Measurements from ENCODE around the gene MEGF11. TPM values are rescaled to one million over a fixed set of nuclear protein-coding genes. Genes with fewer than 3 reads are reported as not detected.

Gene MEGF11
- total RNA-seq, 1 experiment from 2014 or later, result not detected

GRCh38 chr15:65847989-65848388 is 405.6 kb downstream of the MEGF11 start:
- ChIA-PET CTCF (no interaction called here), POLR2A (ENCODE audit: unreplicated experiment) (no interaction called here)
- no peak overlapping the region for H3K4me3 ChIP-seq (ENCODE audit: low read length)
- ATAC-seq (no peak), DNase-seq (no peak)
- no peaks in the 10 kb centered on the region for H3K36me3 ChIP-seq (ENCODE audit: low read depth, low read length)
- H2AFZ ChIP-seq (ENCODE audit: low read length), result no peak overlapping the region
- no TSS peak for BruUV-seq (replicated peaks)
- no peaks in the 10 kb centered on the region for H3K9me2 ChIP-seq (replicated peaks; ENCODE audit: low read length)
- H3K27ac ChIP-seq (ENCODE audit: low read length), result no peak overlapping the region
- H3F3A ChIP-seq (ENCODE audit: low read length, unreplicated experiment), result no peaks in the 10 kb centered on the region
- no peaks in the 10 kb centered on the region for H3K9me3 ChIP-seq (ENCODE audit: low read length)
- intact Hi-C loops (cut with micrococcal nuclease), result no loop called here
- H4K20me1 ChIP-seq (ENCODE audit: low read length), result no peaks in the 10 kb centered on the region
- H3K79me2 ChIP-seq (ENCODE audit: low read length), result no peaks in the 10 kb centered on the region
- no peak overlapping the region for H3K4me2 ChIP-seq (ENCODE audit: low read length)
- no peaks in the 10 kb centered on the region for H3K4me1 ChIP-seq (ENCODE audit: insufficient read depth, low read length)
- no peaks in the 10 kb centered on the region for H3K27me3 ChIP-seq (ENCODE audit: low read length)
- no peak overlapping the region for H3K9ac ChIP-seq (ENCODE audit: low read length)
- TF ChIP-seq CTCF (conservative IDR thresholded peaks at IDR 0.05; ENCODE audit: low read depth, low read length) (no peak), EZH2phosphoT487 (IDR thresholded peaks at IDR 0.05; ENCODE audit: borderline replicate concordance, low read length) (no peak), EZH2 (IDR thresholded peaks at IDR 0.05; ENCODE audit: low read length, unreplicated experiment) (no peak)

GRCh38 chr15:65845826-65846519 is 407.6 kb downstream of the MEGF11 start:
- Histone ChIP-seq H3K9me2 (replicated peaks; ENCODE audit: low read length) (no peaks in the 10 kb centered on the region), H4K20me1 (ENCODE audit: low read length) (no peaks in the 10 kb centered on the region), H3K9me3 (ENCODE audit: low read length) (no peaks in the 10 kb centered on the region), H3K4me3 (ENCODE audit: low read length) (no peak overlapping the region), H2AFZ (ENCODE audit: low read length) (no peak overlapping the region), H3K36me3 (ENCODE audit: low read depth, low read length) (no peaks in the 10 kb centered on the region), H3K9ac (ENCODE audit: low read length) (no peak overlapping the region), H3F3A (ENCODE audit: low read length, unreplicated experiment) (no peaks in the 10 kb centered on the region), H3K27ac (ENCODE audit: low read length) (no peak overlapping the region), H3K4me1 (ENCODE audit: insufficient read depth, low read length) (no peaks in the 10 kb centered on the region), H3K27me3 (ENCODE audit: low read length) (no peaks in the 10 kb centered on the region), H3K4me2 (ENCODE audit: low read length) (no peak overlapping the region), H3K79me2 (ENCODE audit: low read length) (no peaks in the 10 kb centered on the region)
- DNase-seq, result no peak
- TF ChIP-seq CTCF (conservative IDR thresholded peaks at IDR 0.05; ENCODE audit: low read depth, low read length), result no peak
- TF ChIP-seq EZH2phosphoT487 (IDR thresholded peaks at IDR 0.05; ENCODE audit: borderline replicate concordance, low read length), result no peak
- no peak for TF ChIP-seq EZH2 (IDR thresholded peaks at IDR 0.05; ENCODE audit: low read length, unreplicated experiment)
- CTCF ChIA-PET, result no interaction called here
- POLR2A ChIA-PET (ENCODE audit: unreplicated experiment), result no interaction called here
- intact Hi-C loops (cut with micrococcal nuclease), result no loop called here
- BruUV-seq (replicated peaks), result no TSS peak
- no peak for ATAC-seq

Small RNA genes within 50 kb of the gene (microRNA-seq; reads per million reads assigned to microRNA genes)
- not detected for gene MIR4311 (ENCODE audit: unreplicated experiment)

Other genes with a start within 250 kb of the MEGF11 start
- gene DIS3L, start 39.8 kb upstream of the MEGF11 start, total RNA-seq (2014; rRNA removed), result 18.7 and 19.9 TPM in 2 replicates
- gene TIPIN, start 102.9 kb upstream of the MEGF11 start, total RNA-seq (2014; rRNA removed), result 11.5 and 14.2 TPM in 2 replicates
- 35.5 and 55.2 TPM in 2 replicates for gene MAP2K1, start 133.2 kb upstream of the MEGF11 start, total RNA-seq (2014; rRNA removed)
- 34.1 and 38.2 TPM in 2 replicates for gene SNAPC5, start 244.0 kb upstream of the MEGF11 start, total RNA-seq (2014; rRNA removed)